H1 (cell line): ENCODE data around the gene INSIG1. TPM values are rescaled to one million over a fixed set of nuclear protein-coding genes. Genes with fewer than 3 reads are reported as not detected.
A peak's percentile ranks its signal among the peaks of the same experiment; 100 is the strongest.

ENCODE experiments used
- CTCF ChIA-PET: fragments of 300-600 bp; sonication (Branson Sonifier 250); formaldehyde crosslinking; loops from one replicate; lab custom pipeline; 2021; ENCODE audit not compliant: partially characterized antibody; lab: Charles Lee
- POLR2A ChIA-PET: fragments of 300-600 bp; sonication (Branson Sonifier 250); formaldehyde crosslinking; loops from one replicate; lab custom pipeline; 2021; ENCODE audit warnings: inconsistent platforms; ENCODE audit not compliant: partially characterized antibody; lab: Charles Lee
- DNase-seq, 2 experiments: peaks; one replicate each; pipeline versions ENCODE4 v3.0.0 to v3.0.0-alpha.2; 2010 to 2022; ENCODE audit warnings: low spot score in 2 of 2, low read depth in 1 of 2, mixed read lengths in 1 of 2
- FAIRE-seq: peaks from 2 replicates; lab custom pipeline; 2011; peaks lifted over from hg19 to GRCh38; lab: Jason Lieb, UNC
- H2AFZ ChIP-seq: 2 replicates; pipeline ENCODE4 v1.8.1; 2012; ENCODE audit warnings: low read length, inconsistent platforms
- H2AK5ac ChIP-seq: 2 replicates; pipeline ENCODE4 v1.6.1; 2013; ENCODE audit warnings: low read depth, low read length
- H2BK120ac ChIP-seq: replicated peaks from 2 replicates; pipeline ENCODE3; 2013; ENCODE audit warnings: low read depth, low read length, inconsistent platforms
- H2BK12ac ChIP-seq: 2 replicates; pipeline ENCODE4 v1.6.1; 2013; ENCODE audit warnings: low read depth, low read length
- H2BK15ac ChIP-seq: 2 replicates; pipeline ENCODE4 v1.6.1; 2013; ENCODE audit warnings: low read length
- H2BK20ac ChIP-seq: 2 replicates; pipeline ENCODE4 v1.6.1; 2013; ENCODE audit warnings: low read length
- H2BK5ac ChIP-seq: 2 replicates; pipeline ENCODE4 v1.6.1; 2013; ENCODE audit warnings: low read depth, low read length
- H3K14ac ChIP-seq: 2 replicates; pipeline ENCODE4 v1.6.1; 2013; ENCODE audit warnings: inconsistent platforms; ENCODE audit not compliant: insufficient read length
- H3K18ac ChIP-seq: 2 replicates; pipeline ENCODE4 v1.6.1; 2013; ENCODE audit warnings: low read length; ENCODE audit errors: extremely low read depth
- H3K23ac ChIP-seq: 2 replicates; pipeline ENCODE4 v1.6.1; 2013; ENCODE audit warnings: inconsistent platforms; ENCODE audit not compliant: insufficient read length
- H3K23me2 ChIP-seq: 2 replicates; pipeline ENCODE4 v1.6.1; 2013; ENCODE audit warnings: low read depth, low read length
- H3K27ac ChIP-seq: 2 replicates; pipeline ENCODE4 v1.6.1; 2011; ENCODE audit warnings: low read depth, low read length, inconsistent platforms
- H3K27me3 ChIP-seq, 4 experiments: replicated peaks in 1 of 4; 1 replicate in 1 of 4; 2 replicates in 3 of 4; pipeline versions ENCODE4 v1.6.1 to v1.8.1; 2011 to 2013; ENCODE audit warnings: low read length in 3 of 4, mild to moderate bottlenecking in 3 of 4, inconsistent platforms in 2 of 4, mixed read lengths in 2 of 4, moderate library complexity in 1 of 4; ENCODE audit not compliant: control insufficient read depth in 3 of 4, insufficient read depth in 3 of 4; ENCODE audit errors: extremely low read depth in 1 of 4
- H3K36me3 ChIP-seq, 4 experiments: 2 replicates each; pipeline versions ENCODE4 v1.6.1 to v1.8.1; 2011 to 2013; ENCODE audit warnings: mild to moderate bottlenecking in 4 of 4, low read length in 3 of 4, moderate library complexity in 2 of 4, control low read depth in 1 of 4, inconsistent platforms in 1 of 4; ENCODE audit not compliant: insufficient read depth in 4 of 4, control insufficient read depth in 2 of 4
- H3K4ac ChIP-seq: replicated peaks from 2 replicates; pipeline ENCODE3; 2013; ENCODE audit warnings: low read length, low read depth, mixed read lengths, inconsistent platforms; ENCODE audit not compliant: insufficient read length
- H3K4me1 ChIP-seq, 4 experiments: replicated peaks in 1 of 4; 1 replicate in 1 of 4; 2 replicates in 3 of 4; pipeline versions ENCODE4 v1.6.1 to v1.8.1; 2011 to 2013; ENCODE audit warnings: low read length in 3 of 4, inconsistent platforms in 2 of 4, mixed read lengths in 1 of 4; ENCODE audit not compliant: insufficient read depth in 4 of 4, control insufficient read depth in 3 of 4
- H3K4me2 ChIP-seq, 2 experiments: 2 replicates each; pipeline versions ENCODE4 v1.6.1 to v1.8.1; 2011 to 2013; ENCODE audit warnings: low read depth in 2 of 2, low read length in 2 of 2, control low read depth in 1 of 2, inconsistent platforms in 1 of 2, mild to moderate bottlenecking in 1 of 2; ENCODE audit not compliant: insufficient read depth in 1 of 2
- H3K4me3 ChIP-seq, 4 experiments: fragments of 200-600, 300-600 bp in 1 of 4; sonication (generic), shearing (Covaris generic), sonication (Bioruptor Twin) in 1 of 4; 2 replicates each; pipeline versions ENCODE4 v1.5.1 to v1.8.1; 2011 to 2016; ENCODE audit warnings: low read length in 4 of 4, low read depth in 3 of 4, control low read depth in 2 of 4, inconsistent platforms in 2 of 4, mild to moderate bottlenecking in 2 of 4, mixed read lengths in 1 of 4, moderate library complexity in 1 of 4; ENCODE audit not compliant: insufficient read depth in 2 of 4; ENCODE audit errors: extremely low read depth in 1 of 4
- H3K56ac ChIP-seq: replicated peaks from 2 replicates; pipeline ENCODE3; 2013; ENCODE audit warnings: low read depth, mild to moderate bottlenecking, mixed read lengths, low read length, inconsistent platforms; ENCODE audit not compliant: insufficient read length
- H3K79me1 ChIP-seq: 2 replicates; pipeline ENCODE4 v1.6.1; 2013; ENCODE audit warnings: low read depth, low read length, control low read depth
- H3K79me2 ChIP-seq, 2 experiments: 2 replicates each; pipeline versions ENCODE4 v1.6.1 to v1.8.1; 2012 to 2013; ENCODE audit warnings: low read length in 2 of 2, mild to moderate bottlenecking in 2 of 2, inconsistent platforms in 1 of 2; ENCODE audit not compliant: insufficient read depth in 2 of 2, control insufficient read depth in 1 of 2
- H3K9ac ChIP-seq, 4 experiments: replicated peaks in 1 of 4; 1 replicate in 1 of 4; 2 replicates in 3 of 4; pipeline versions ENCODE4 v1.6.1 to v1.8.1; 2011 to 2013; ENCODE audit warnings: low read depth in 3 of 4, low read length in 3 of 4, control low read depth in 2 of 4, mild to moderate bottlenecking in 2 of 4, moderate library complexity in 2 of 4, inconsistent platforms in 1 of 4; ENCODE audit errors: extremely low read depth in 1 of 4
- H3K9me3 ChIP-seq, 2 experiments: 2 replicates each; pipeline versions ENCODE4 v1.6.1 to v1.8.1; 2012 to 2013; ENCODE audit warnings: mild to moderate bottlenecking in 2 of 2, moderate library complexity in 2 of 2, control low read depth in 1 of 2, inconsistent platforms in 1 of 2, low read depth in 1 of 2, low read length in 1 of 2, mixed read lengths in 1 of 2; ENCODE audit not compliant: insufficient read depth in 2 of 2
- H4K20me1 ChIP-seq, 2 experiments: replicated peaks in 1 of 2; 2 replicates each; pipeline versions ENCODE3 to v1.8.1; 2011 to 2013; ENCODE audit warnings: inconsistent platforms in 2 of 2, low read length in 2 of 2, mild to moderate bottlenecking in 1 of 2; ENCODE audit not compliant: insufficient read depth in 2 of 2, control insufficient read depth in 1 of 2
- H4K5ac ChIP-seq: 2 replicates; pipeline ENCODE4 v1.6.1; 2013; ENCODE audit warnings: low read length, low read depth, mixed read lengths, inconsistent platforms; ENCODE audit not compliant: insufficient read length
- H4K8ac ChIP-seq: 2 replicates; pipeline ENCODE4 v1.8.0; 2013; ENCODE audit warnings: mild to moderate bottlenecking, moderate library complexity, low read length, inconsistent platforms; ENCODE audit not compliant: insufficient read depth; ENCODE audit errors: extremely low read depth
- H4K91ac ChIP-seq: replicated peaks from 2 replicates; pipeline ENCODE3; 2013; ENCODE audit warnings: low read length, mixed read lengths, inconsistent platforms; ENCODE audit not compliant: insufficient read length
- KDM1A ChIP-seq: fragments of 200-600, 300-600 bp; sonication (generic); IDR thresholded peaks from 2 replicates; pipeline ENCODE4 v1.7.1; 2016; ENCODE audit warnings: mild to moderate bottlenecking, low read length, borderline replicate concordance
- WGBS, 2 experiments: shearing (Covaris generic) in 1 of 2; methylation state at CpG; one replicate each; pipeline versions ENCODE4 v1.1.6 to v1.1.7; 2013 to 2015; ENCODE audit warnings: low lambda C conversion rate in 2 of 2, mixed read lengths in 2 of 2, inconsistent platforms in 1 of 2, low coverage in 1 of 2, missing lambda C conversion rate in 1 of 2; ENCODE audit not compliant: insufficient replicate concordance in 2 of 2, insufficient coverage in 1 of 2, insufficient read length in 1 of 2; ENCODE audit errors: extremely low coverage in 1 of 2, missing lambda C conversion rate in 1 of 2; 5-methylcytosine and 5-hydroxymethylcytosine counted together
- polyA plus RNA-seq, 7 experiments: library from polyadenylated mRNA; depleted of rRNA in 3 of 7; stranded (reverse) in 5 of 7; unstranded in 2 of 7; fragments of >200 nt in 5 of 7; fragments of 200-250 nt in 2 of 7; gene quantifications; 1 replicate in 5 of 7; 2 replicates in 1 of 7; 4 replicates in 1 of 7; pipeline versions ENCODE4 v1.2.1 to v1.2.3, GENCODE V29; 2011 to 2013; ENCODE audit warnings: missing spikeins in 2 of 7, mixed read lengths in 2 of 7
- total RNA-seq: library from RNA; stranded (reverse); fragmentation: NEBNext Ultra II Directional; extraction: Animal tissue kit (Norgen Biotek cat#: 25700); gene quantifications from 2 replicates; pipeline ENCODE4 v1.2.1, GENCODE V29; 2021
- TF ChIP-seq, protein P1 (sequence below): IDR thresholded peaks from 2 replicates; pipeline ENCODE4 v1.6.1; 2012; ENCODE audit warnings: inconsistent platforms

The INSIG1 gene
- total and polyA plus RNA-seq, 2 of the 8 experiments (the other 6 are each of a cell fraction or from before 2014, with no cell fraction given): 40.0 to 58.4 TPM

DNA sequence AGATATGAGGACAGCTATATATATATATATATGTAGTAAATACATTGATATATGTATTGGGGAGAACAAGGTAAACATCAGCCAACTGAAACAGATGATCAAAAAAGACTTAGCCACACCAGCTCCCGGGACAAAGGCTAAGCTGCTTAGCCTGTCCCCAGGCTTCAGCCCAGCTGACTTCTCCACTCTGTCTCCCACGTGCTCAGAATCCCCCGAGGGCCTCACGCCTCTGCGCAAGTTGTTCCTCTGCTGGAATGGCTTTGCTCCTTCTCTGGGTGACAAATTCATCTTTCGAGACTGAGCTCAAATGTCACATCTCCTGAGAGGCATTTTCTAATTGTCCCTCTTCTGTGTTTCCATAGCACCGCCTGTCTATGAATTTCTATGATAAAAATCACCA lies 8.6 kb upstream of the INSIG1 start:
- no peak for TF ChIP-seq KDM1A
- TF ChIP-seq, protein P1, sequence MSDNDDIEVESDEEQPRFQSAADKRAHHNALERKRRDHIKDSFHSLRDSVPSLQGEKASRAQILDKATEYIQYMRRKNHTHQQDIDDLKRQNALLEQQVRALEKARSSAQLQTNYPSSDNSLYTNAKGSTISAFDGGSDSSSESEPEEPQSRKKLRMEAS: peak; percentile 18; the same call in 1 of the 2 replicates
- Histone ChIP-seq H4K20me1 (no peaks in the 10 kb centered on the region), H3K4me2 (no peak overlapping the region), H3K9ac (no peak overlapping the region), H2BK5ac (no peak overlapping the region), H2AFZ (no peak overlapping the region), H4K91ac (no peak overlapping the region), H4K5ac (no peak overlapping the region), H3K36me3 (no peaks in the 10 kb centered on the region), H2BK20ac (no peak overlapping the region), H2BK15ac (no peak overlapping the region), H3K27me3 (no peaks in the 10 kb centered on the region), H3K79me1 (no peaks in the 10 kb centered on the region), H2AK5ac (no peak overlapping the region), H3K4me3 (no peak overlapping the region), H3K56ac (no peak overlapping the region), H3K4me1 (no peaks in the 10 kb centered on the region), H3K9me3 (no peaks in the 10 kb centered on the region), H3K27ac (no peak overlapping the region), H2BK120ac (no peak overlapping the region), H3K23ac (no peak overlapping the region), H3K18ac (no peak overlapping the region), H3K23me2 (no peaks in the 10 kb centered on the region), H3K79me2 (no peaks in the 10 kb centered on the region), H3K14ac (no peak overlapping the region), H3K4ac (no peak overlapping the region), H4K8ac (no peak overlapping the region), H2BK12ac (no peak overlapping the region)
- DNase-seq (no peak), FAIRE-seq (no peak)
- ChIA-PET CTCF (interaction anchor here (0.8 to 1.9 kb wide), 7 partner anchors 9 to 268 kb away, joined by 3 to 7 read pairs (median 3); no protein-coding TSS in a partner anchor), POLR2A (interaction anchor here (1.6 kb wide), 1 partner anchor 9 kb away, joined by 4 read pairs; the partner anchor contains the start of gene INSIG1)
- 88% methylated on average over 7 of the region's 7 CpGs; no CpG with 5 or more reads in 1 of the 2 experiments for WGBS, 2 experiments
